A673 (cell line): ENCODE measurements around the gene FRY. TPM values are rescaled to one million over a fixed set of nuclear protein-coding genes. Genes with fewer than 3 reads are reported as not detected.

Source experiments
- BruUV-seq: library from RNA; stranded (reverse); fragments of 400-500 nt; replicated peaks from 2 replicates; lab custom pipeline; 2021; lab: Mats Ljungman, UMichigan
- CTCF ChIA-PET: fragments of 300-600 bp; sonication (Branson Sonifier 250); formaldehyde crosslinking; loops from one replicate; lab custom pipeline; 2022; ENCODE audit warnings: antibody characterized with exemption; lab: Charles Lee
- POLR2A ChIA-PET: fragments of 300-600 bp; sonication (Branson Sonifier 250); formaldehyde crosslinking; loops from one replicate; lab custom pipeline; 2022; ENCODE audit warnings: antibody characterized with exemption; ENCODE audit not compliant: low non-redundant PET; lab: Charles Lee
- DNase-seq: peaks from one replicate; pipeline ENCODE4 v3.0.0-alpha.2; 2015; ENCODE audit warnings: low spot score
- H3K27ac ChIP-seq: fragments of 200-600 bp; sonication (generic); 2 replicates; pipeline ENCODE4 v1.5.1; 2016; ENCODE audit warnings: mixed run types, low read depth, mild to moderate bottlenecking, mixed read lengths, antibody characterized with exemption, low read length; ENCODE audit not compliant: poor library complexity, severe bottlenecking
- H3K27me3 ChIP-seq: fragments of 200-600 bp; sonication (generic); replicated peaks from 2 replicates; pipeline ENCODE4 v1.6.1; 2017; ENCODE audit warnings: mixed run types, low read depth, mild to moderate bottlenecking, mixed read lengths, antibody characterized with exemption, low read length; ENCODE audit not compliant: insufficient read depth, poor library complexity
- H3K36me3 ChIP-seq: fragments of 200-600 bp; sonication (generic); 2 replicates; pipeline ENCODE4 v1.6.1; 2016; ENCODE audit warnings: mixed run types, mild to moderate bottlenecking, mixed read lengths, antibody characterized with exemption, low read length; ENCODE audit not compliant: insufficient read depth, poor library complexity, severe bottlenecking
- H3K4me1 ChIP-seq: fragments of 200-600 bp; sonication (generic); 2 replicates; pipeline ENCODE4 v1.6.1; 2017; ENCODE audit warnings: mixed run types, mild to moderate bottlenecking, mixed read lengths, antibody characterized with exemption, low read length; ENCODE audit not compliant: insufficient read depth, poor library complexity, severe bottlenecking
- H3K4me3 ChIP-seq: fragments of 200-600 bp; sonication (generic); 2 replicates; pipeline ENCODE4 v1.5.1; 2016; ENCODE audit warnings: low read depth, mixed run types, mild to moderate bottlenecking, mixed read lengths, low read length; ENCODE audit not compliant: poor library complexity, severe bottlenecking
- H3K9me3 ChIP-seq: fragments of 200-600 bp; sonication (generic); 2 replicates; pipeline ENCODE4 v1.6.1; 2016; ENCODE audit warnings: mixed run types, low read depth, mild to moderate bottlenecking, mixed read lengths, antibody characterized with exemption, low read length; ENCODE audit not compliant: poor library complexity, severe bottlenecking
- CTCF ChIP-seq: fragments of 300-800, 200-600 bp; sonication (generic); conservative IDR thresholded peaks from 2 replicates; pipeline ENCODE4 v1.5.1; 2017; ENCODE audit warnings: low read depth, mild to moderate bottlenecking, antibody characterized with exemption, low read length, moderate library complexity, mixed read lengths
- EZH2 ChIP-seq: fragments of 200-600 bp; sonication (generic); IDR thresholded peaks from 2 replicates; pipeline ENCODE4 v1.6.1; 2017; ENCODE audit warnings: borderline replicate concordance, low read depth, mild to moderate bottlenecking, mixed read lengths, antibody characterized with exemption, low read length; ENCODE audit not compliant: poor library complexity, severe bottlenecking
- intact Hi-C: fragments of 100-400 bp; cut with micrococcal nuclease; formaldehyde crosslinking; loops from one replicate; pipeline ENCODE4 v1.10.0; 2022; ENCODE audit not compliant: unreplicated experiment
- total RNA-seq: library from RNA; stranded (reverse); gene quantifications from 2 replicates; pipeline ENCODE4 v1.2.3, GENCODE V29; 2021

The FRY gene
- total RNA-seq, 1 experiment from 2014 or later = 0.58 TPM

GRCh38 chr13:32105653-32106313, 74.2 kb downstream of the FRY start:
- Histone ChIP-seq H3K9me3 (no peaks in the 10 kb centered on the region), H3K36me3 (no peaks in the 10 kb centered on the region), H3K4me1 (no peaks in the 10 kb centered on the region), H3K4me3 (no peak overlapping the region), H3K27me3 (no peaks in the 10 kb centered on the region), H3K27ac (no peak overlapping the region)
- no TSS peak for BruUV-seq
- no peak for DNase-seq
- TF ChIP-seq EZH2 (no peak), CTCF (no peak)
- intact Hi-C loops = no loop called here
- ChIA-PET CTCF (no interaction called here), POLR2A (no interaction called here)

GRCh38 chr13:32107474-32107873, 75.9 kb downstream of the FRY start:
- Histone ChIP-seq H3K4me3 (no peak overlapping the region), H3K27me3 (no peaks in the 10 kb centered on the region), H3K36me3 (no peaks in the 10 kb centered on the region), H3K4me1 (no peaks in the 10 kb centered on the region), H3K27ac (no peak overlapping the region), H3K9me3 (no peaks in the 10 kb centered on the region)
- TF ChIP-seq EZH2 = no peak
- TF ChIP-seq CTCF = no peak
- POLR2A ChIA-PET = no interaction called here
- CTCF ChIA-PET = no interaction called here
- BruUV-seq = no TSS peak
- intact Hi-C loops = no loop called here
- no peak for DNase-seq

- no peaks in the 10 kb centered on the region for H3K27me3 ChIP-seq
- ChIA-PET CTCF (no interaction called here), POLR2A (no interaction called here)
- no peak for DNase-seq
- no peak overlapping the region for H3K4me3 ChIP-seq
- intact Hi-C loops = no loop called here
- H3K36me3 ChIP-seq = no peaks in the 10 kb centered on the region
- no peaks in the 10 kb centered on the region for H3K4me1 ChIP-seq
- no peaks in the 10 kb centered on the region for H3K9me3 ChIP-seq
- BruUV-seq = no TSS peak
- no peak overlapping the region for H3K27ac ChIP-seq
- TF ChIP-seq CTCF (no peak), EZH2 (no peak)
Observed at GRCh38 chr13:32107973-32108372, 76.4 kb downstream of the FRY start.
